Measurements from ENCODE around the gene SEC61B.

- TF ChIP-seq CTCF (IDR thresholded peaks at IDR 0.05; ENCODE audit: insufficient read depth, low read length) (peak; percentile 22), REST (IDR thresholded peaks at IDR 0.05; ENCODE audit: insufficient replicate concordance, low read depth) (no peak), GABPA (IDR thresholded peaks at IDR 0.05; ENCODE audit: low read depth) (no peak)
Measured at GRCh38 chr9:99231711-99232110, 9.6 kb downstream of the SEC61B start.
